Activated CD8-positive, alpha-beta memory T cell treated with anti-CD3 and anti-CD28 coated beads, Interleukin-2, amount 50 U/mL, for 4 hours (primary cell): Measurements from ENCODE around the gene AUTS2.

Source experiments
- DNase-seq: peaks from one replicate; pipeline ENCODE4 v3.0.0-alpha.2; 2020

Gene AUTS2

DNA sequence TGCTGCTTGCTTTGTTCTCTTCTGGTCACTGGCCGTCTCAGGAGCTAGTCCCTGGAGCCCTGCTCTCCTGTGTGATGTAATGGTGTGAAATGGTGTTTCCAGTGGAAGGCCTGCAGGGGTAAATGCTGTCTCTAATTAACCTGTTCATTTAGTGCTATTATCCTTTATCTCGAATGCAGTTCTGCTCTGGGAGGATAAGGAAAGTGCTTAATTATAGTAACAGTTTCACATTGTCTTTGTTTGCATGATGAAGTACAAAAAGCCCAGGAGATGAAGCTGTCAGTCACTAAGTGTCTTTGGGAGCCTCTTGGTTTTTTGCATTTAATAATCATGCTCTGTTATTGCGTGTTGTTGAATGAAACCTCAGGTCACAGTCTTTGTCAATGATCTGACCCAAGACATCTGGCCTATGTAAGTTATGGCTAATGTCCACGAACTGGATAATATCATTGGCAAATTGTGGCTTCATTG, 778.3 kb downstream of the AUTS2 start:
- no peak for DNase-seq

DNA sequence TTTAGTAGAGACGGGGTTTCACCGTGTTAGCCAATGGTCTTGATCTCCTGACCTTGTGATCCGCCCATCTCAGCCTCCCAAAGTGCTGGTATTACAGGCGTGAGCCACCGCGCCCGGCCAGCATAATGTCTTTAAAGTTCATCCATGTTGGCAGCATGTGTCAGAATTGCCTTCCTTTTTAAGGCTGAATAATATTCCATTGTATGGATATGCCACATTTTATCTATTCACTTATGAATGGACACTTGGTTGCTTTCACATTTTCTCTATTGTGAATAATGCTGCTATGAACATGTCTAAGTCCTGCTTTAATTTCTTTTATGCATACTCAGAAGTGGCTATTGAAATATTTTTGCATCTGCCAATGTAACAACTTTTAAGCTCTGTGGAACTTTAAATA, 779.7 kb downstream of the AUTS2 start:
- no peak for DNase-seq

DNA sequence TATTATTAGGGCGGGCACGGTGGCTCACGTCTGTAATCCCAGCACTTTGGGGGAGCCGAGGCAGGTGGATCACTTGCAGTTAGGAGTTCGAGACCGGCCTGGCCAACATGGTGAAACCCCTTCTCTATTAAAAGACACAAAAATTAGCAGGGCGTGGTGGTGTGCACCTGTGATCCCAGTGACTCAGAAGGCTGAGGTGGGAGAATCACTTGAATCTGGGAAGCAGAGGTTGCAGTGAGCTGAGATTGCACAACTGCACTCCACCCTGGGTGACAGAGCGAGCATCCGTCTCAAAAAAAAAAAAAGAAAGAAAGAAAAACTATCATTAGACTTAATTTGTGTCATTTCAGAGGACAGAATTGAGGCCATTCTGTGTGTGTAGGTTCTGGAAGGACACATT, 780.9 kb downstream of the AUTS2 start:
- DNase-seq = no peak

DNA sequence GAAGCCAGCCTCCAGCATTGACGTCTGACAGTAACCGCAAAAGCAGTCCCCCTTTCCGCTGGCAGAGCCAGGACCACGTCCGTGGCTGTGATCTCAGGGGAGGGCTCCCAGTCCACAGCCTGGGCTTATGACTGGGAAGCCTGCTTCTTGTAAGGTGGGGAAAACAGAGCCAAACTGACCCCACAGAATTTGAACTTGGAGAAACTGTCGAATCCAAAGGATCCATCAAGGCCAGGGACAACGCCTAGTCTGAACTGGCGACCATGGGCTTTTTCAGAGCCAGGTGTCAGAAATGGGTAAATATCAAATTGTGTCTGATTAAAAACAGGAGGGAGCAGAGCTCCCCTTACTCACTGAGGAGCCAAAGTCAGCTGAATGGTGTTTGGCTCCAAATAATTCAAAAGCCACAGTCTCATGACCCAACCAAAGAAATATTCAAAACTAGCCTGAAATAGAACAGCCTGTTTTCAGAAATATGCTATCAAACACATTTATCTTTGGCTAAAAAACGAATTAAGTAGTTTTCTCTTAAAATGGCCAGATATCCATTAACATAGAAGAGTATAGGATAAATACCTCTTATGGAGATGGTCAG, 782.2 kb downstream of the AUTS2 start:
- no peak for DNase-seq

DNA sequence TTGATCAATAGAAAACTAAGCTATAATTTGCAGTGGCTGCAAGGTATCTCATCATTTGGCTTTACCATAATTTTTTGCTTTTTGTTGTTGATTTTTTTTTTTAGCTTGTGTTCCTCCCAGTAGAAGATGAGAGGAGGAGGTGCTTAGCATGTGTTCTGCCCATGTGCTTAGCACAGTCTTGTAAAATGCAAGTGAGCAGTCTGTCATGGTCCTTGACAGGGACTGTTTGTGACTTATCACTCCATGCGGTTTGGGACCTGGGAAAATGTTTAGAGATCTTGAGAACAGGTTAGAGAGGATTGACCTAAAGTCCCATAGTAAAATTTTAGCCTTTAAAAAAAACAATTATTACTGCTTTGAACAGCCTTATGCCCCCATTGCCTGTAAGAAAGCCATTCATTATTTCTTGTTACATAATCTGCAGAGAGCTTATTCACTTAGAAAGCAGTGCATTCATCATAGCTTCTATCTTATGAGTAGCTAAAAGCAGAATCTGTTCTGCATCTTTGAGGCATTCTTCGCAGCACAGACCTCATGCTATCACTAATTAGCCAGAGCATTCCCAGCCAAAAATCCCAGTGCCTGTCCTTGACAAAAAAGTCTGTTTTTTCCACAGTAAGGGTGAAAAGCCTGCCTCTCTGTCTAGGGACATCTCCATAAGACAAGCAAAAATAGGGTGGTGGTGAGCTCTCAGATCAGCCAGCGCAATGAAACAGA, 784.9 kb downstream of the AUTS2 start:
- no peak for DNase-seq

DNA sequence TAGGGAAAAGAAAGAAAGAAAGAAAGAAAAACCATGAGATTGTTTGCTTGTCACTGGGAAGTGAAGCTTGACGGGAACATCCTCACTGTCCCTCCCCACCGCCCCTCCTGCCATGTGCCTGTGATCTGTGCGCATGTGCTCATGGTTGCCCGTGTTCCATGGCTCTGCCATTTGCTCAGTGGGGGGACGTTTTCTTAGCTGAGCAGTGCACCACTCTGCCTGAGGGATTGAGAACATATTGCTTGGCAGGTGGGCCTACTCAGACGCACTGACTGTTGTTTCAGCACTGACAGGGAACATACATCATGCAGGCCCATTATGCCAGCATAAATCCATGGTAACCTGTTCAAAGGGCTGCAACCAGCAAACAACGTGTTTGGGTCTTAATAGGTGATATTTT, 785.7 kb downstream of the AUTS2 start:
- no peak for DNase-seq

DNA sequence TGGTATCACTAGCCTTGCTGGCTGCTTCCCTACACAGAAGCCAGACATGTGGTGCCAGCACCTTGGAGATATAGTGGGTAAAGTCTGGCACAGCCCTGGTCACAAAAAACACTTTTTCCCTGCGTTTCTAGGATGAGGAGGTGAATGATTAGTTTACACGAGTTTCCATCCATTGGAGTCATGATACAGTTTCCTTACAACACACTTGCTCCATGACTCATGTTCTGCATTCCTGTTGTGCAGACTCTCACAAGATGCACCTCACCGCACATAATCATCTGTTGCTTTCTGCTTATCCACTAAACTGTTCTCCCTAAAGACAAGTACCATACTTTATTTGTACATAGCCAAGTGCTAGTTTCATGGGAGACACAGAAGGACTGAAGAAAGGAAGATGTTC, 786.6 kb downstream of the AUTS2 start:
- DNase-seq = no peak

DNA sequence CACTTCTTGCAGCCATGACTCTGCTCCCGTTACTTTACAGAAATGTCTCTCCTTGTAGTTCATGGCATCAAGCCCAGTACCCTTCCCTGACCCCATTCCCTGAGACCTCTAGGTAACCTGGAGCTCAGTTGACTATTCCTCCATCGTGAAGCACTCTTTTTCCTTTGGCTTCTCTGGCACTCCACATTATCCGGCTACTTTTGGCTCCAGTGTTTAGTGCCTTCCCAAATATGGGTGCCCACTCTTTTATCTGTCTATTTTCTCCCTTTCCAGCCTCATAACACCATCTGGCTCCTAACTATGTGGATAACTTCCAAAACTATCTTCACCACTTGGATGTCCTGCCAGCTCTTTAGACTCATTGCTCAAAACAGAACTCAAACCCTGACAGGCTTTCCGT, 788.9 kb downstream of the AUTS2 start:
- DNase-seq = no peak

DNA sequence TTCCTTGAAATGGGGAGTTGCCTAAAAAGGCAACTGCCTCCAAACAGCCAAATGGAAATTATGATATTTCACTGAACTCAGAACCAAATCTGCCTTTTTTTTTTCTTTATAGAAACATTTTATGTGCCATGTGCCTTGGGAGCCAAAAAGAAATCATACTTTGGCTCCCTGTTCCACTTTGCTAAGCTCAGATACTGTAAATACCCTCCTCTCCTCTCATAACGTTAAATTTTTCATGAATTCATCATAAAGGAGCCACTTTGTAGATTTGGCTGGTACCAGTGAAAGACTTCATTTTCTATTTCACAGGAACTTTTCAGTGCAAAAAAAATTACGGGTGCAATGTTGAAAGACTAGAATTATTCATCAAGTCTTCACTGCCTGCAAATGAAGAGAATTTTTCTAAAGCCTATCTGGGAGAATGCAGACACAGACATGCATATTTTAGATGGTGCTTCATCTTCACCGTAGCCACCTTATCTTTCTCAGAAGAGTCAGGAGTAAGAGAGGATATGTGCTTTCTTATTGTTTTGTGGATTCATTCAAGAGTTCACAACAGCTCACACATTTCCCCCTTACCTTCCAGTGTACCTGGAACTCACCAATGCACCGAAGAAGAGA, 791.4 kb downstream of the AUTS2 start:
- no peak for DNase-seq

DNA sequence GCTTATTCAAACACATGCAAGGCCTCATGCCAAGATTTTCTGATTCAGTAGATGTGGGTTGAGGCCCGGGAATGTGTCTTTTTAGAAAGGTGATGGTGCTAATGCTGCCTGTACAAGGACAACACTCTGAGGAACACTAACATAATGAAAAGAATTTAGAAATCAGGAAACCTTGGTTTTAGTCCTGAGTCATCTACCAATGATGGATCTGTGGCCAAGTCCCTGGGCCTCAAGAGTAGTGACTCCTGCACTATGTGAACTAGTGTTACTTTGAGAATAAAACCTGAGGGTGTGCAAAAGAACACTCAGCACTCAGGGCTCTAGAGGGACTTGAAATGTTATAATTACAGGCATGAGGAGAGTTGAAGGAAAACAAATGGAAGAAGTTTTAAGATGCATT, 792.0 kb downstream of the AUTS2 start:
- DNase-seq = no peak

DNA sequence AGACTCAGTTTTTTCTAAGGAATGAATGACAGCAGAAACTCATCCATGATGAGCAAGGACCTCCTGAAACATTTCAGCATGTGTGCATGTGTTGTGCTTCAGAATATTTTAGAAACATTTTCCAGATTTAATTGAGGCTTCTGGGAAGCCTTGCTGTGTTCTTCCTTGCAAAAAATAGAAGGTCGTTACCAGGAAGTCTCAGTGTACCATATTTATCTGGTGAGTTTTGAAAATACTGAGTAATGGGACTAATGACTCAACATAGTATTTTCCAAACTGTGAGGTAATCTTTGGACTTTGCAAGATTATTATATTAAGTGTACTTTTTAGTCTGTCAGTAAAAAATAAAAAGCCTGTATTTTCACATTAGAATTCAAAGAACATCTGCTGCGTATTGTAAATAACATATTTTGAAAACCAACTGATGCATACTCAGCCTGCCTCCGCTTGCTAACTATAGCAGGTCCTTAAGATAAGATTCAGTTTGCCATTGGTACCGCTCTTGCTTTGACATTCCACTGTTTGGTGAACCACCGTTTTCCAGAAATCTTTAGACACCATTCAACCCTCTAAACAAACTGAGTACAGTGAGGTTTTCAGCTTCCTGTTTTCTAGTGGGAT, 794.1 kb downstream of the AUTS2 start:
- no peak for DNase-seq

DNA sequence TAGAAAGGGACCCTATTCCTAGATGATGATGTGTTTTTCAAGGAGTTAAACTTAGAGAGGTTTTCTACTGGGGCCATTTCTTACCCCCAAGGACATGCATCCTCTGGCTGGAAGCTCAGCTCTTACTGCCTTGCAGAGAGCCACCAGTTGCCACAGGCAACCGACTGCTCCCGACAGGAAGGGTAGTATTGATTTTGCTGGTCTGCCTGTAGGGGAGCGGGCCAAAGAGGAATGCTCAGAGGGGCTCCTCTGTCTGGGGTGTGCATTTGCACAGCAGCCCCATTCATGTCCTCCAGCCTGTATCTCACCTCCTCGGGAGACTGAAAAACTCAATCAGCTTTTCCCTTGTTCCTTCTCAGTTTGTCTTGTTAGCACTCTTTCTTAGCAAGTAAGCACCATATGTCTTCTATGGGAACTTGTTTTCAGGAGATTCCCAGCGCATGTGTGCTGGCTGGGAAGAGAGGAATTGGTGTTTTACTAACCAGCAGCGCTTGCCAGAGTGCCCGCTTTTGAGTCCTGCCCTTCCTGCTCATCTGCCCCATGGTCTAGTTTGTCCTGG, 794.7 kb downstream of the AUTS2 start:
- no peak for DNase-seq

DNA sequence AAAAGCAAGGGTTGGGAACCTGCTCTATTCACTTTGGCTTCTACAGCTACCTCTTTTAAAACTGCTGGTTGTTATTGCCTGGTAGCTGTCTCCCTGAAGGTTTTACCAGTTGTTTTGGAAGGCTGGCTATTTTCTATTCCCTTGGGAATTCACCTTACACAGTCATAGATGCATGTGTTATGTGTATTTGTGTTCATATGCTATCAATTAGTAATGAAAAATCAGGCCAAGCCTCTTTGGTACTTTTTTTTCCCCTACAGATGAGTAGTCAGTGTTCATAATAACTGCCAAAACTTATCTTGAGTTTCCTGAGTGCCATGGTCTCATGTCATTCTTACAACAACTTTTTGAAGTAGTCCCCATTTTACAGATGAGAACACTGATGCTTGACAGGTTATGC, 795.7 kb downstream of the AUTS2 start:
- DNase-seq = no peak

DNA sequence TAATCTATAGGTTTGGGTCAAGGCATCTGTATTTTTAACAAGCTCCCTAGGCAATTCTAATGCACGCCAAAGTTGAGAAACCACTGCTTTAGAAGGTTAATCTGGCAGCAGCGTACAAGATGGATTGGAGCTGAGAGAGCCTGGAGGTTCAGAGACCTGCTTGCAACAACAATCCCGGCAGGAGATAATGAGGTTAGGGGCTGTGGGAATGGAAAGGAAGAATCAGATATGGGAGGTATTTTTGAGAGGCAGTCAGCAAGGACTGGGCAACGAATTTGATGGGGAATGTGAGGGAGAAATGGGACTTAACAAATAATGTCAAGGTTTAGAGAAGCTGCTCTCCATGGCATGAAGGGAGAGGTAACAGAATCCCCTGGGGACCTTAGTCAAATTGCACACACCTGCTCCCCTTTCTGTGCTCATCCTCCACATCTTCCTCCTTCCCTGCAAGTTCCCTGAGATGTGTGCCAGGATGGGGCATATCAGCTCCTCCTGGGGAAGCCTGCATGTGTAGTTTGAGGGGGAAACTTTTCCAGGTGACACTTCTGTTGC, 802.6 kb downstream of the AUTS2 start:
- DNase-seq = no peak

DNA sequence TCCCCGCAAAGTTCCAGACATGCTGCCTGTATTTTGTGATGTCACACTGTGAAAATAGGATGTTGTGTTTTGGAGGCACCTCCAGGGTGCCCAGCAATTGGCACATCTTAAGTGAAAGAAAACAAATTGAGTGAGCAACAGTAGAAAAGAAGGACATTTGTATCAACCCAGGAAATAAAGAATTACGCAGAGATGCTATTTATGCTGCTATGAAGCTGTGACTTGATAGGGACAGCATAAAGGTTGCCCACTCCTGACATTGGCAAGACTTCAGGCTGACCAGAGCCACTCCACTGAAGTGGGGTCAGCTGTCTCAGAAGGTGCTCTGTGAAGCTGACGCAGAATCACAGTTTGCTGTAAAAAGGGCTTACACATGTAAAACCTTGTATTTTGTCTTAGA, 803.8 kb downstream of the AUTS2 start:
- DNase-seq = no peak

DNA sequence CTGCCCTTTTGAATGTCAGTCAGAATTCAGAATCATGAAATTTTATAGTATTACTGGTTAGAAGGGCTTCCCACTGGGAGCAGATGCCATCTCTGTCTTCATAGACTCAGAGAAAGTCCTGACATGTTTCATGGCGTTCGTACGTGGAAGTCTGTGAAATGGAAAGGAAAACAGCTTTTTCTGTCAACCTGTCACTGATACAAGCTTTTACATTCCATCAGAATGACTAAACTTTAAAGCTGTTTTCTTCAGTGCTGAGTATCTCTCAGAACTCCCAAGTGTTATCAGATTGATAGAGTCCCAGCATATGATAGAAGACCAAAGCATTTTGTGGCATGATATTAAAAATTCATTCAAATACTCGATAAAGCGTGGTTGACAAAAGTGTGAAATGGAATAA, 807.0 kb downstream of the AUTS2 start:
- no peak for DNase-seq

DNA sequence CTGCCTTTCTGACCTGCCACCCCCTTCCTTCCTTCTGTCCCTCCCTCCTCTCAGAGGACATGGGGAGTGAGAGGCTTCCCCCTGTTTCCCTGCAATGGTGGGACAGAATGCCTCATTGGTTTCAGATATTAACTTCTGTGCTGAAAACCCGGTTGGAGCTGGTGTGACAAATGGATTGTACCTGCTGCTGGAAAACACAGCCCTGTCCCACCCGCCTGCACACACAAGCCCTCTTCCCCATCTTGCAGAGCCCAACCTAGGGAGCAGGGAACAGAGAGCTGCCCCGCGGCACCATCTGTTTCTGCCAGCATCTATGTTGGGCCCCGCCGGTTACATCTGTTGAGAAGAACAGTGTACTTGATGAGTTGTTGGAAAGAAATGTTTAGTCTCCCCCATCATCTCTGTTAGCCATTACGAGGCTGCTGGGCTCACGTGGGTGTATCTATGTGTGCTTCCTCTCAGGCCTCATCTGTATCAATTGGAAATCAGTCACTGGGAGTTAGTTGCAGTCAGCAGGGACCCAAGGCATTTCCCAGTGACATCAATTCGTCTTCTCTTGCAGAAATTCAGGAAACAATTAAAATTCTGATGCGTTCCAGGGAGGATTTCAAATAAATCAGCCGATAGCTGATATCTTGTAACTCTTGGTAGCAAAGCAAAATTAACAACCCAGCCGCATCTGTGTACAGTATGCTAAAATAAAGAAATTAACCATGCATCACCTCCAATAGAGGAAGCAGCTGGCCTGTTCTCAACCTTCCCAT, 808.1 kb downstream of the AUTS2 start:
- DNase-seq = no peak

DNA sequence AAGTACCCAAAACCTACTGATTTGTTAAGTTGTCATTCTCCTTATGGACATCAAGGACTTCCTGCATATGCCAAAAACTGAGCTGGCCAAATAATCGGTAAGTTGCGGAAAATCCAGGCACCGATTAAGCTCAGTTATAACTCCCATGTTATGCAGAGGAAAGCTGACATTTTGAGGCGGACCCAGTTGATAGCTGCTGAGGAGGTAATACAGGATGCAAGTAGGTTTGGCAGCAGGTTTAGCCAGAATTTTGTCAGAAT, 808.6 kb downstream of the AUTS2 start:
- no peak for DNase-seq

DNA sequence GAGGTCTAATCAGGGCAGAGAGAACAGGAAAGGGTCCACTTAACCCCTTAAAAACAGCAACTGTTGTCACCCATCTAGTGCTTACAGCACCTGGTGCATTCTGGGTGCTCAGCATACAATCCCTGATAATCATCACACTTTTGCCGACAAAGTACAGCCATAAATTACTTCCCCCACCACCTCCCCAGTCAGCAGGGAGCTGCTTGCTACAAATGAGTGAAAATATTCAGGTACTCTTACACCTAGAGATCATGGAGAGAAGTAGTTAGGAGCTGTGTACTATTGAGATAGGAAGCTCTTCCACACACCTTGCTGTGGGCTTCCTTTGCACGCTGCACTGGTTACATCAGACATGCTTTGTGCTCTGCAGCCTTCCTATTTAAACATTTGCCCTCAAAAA, 810.2 kb downstream of the AUTS2 start:
- no peak for DNase-seq

DNA sequence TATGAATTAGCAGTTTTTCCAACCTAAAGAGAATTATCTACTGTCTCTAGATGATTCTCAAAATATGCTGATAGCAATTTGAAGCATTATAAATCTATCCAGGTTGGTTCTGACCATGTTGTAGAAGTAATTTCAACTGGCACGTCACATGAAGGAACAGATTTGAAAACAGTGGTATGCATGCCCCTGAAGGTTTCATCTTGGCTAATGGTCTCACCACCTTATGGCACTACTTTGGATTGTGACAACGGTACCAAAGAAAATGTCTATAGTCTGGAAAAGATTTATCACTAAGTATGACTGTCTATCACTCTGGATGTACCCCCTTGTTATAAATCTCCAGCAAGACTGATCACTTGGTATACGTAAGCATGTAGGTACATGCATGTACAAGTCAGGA, 810.6 kb downstream of the AUTS2 start:
- DNase-seq = no peak

DNA sequence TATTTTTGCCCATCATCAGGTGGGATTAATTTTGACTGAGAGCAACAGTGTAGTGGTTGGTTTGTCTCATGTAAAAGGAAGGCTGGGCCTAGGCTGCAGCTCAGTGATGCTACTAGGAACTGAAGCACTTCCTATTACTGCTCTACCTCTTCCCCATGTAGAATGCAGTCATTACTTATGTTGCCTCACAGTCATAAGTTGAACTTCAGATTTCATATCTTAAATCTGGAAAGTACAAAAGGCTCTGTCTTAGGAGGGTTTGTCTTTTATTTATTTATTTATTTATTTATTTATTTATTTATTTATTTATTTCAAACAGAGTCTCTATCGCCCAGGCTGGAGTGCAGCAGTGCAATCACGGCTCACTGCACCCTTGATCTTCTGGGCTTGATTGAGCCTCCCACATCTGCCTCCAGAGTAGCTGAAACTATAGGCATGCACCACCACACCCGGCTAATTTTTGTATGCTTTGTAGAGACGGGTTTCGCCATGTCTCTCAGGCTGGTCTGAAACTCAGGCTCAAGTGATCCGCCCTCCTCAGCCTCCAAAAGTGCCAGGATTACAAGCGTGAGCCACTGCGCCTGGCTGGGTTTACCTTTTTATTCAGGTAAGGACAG, 812.0 kb downstream of the AUTS2 start:
- DNase-seq = no peak

DNA sequence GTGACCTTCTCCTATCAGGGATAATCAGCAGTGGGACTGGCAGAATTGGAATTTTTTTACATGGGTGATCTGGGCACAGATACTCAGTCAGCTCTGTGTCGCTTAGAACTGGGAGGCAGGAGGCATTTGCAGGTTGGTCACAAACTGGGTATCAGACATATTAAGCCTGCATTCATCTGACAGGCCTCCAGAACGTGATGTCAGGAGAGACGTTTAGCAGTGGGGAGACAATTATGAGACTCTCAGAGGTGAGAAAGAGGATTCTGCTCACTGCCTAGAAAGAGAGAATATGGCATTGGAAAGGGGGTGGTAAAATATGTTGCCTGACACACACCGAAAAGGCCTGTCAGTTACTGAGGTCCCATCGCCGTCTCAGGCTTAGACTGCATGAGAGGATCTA, 816.1 kb downstream of the AUTS2 start:
- DNase-seq = no peak
